ENCODE results near the gene MTG1.
"Not testable (repeated sequence)": the region's sequence is repeated elsewhere in the genome, so short reads cannot be mapped to it uniquely, and the experiment has no call there.

The MTG1 gene

DNA sequence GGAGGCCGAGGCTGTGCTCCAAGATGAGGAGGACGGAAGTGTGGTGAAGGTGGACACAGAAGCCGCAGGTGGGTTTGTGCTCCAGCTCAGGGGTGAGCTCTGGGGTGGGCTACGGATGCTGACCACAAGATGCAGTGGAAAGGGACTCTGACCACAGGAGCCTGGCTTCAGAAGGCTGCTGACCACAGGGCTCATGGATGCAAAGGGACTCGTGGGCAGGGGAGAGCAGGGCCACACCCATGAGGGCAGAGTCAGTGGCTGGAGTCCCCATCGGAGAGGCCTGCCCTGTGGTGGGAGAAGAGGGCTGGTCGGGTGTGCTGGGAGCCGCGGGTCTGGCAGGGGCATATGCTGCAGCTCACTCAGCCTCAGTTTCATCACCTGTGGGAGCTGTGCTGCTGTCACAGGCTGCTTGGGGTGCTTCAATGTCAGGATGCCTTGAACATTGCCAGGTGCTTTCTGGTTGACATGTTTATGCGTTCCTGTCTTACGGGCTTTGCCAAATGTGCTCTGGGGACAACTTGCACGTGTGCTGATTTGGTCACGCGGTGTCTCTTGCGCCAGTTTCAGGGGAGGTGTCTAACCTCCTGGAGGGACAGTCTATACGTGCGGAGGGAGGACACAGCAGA is 73.4 kb downstream of the MTG1 start:
- no peak for DNase-seq

DNA sequence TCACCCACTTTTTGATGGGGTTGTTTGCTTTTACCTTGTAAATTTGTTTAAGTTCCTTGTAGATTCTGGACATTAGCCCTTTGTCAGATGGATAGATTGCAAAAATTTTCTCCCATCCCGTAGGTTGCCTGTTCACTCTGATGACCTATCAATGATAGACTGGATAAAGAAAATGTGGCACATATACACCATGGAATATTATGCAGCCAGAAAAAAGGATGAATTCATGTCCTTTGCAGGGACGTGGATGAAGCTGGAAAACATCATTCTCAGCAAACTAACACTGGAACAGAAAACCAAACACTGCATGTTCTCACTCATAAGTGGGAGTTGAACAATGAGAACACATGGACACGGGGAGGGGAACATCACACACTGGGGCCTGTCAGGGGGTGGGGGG is 75.2 kb downstream of the MTG1 start:
- not testable (repeated sequence) for DNase-seq

DNA sequence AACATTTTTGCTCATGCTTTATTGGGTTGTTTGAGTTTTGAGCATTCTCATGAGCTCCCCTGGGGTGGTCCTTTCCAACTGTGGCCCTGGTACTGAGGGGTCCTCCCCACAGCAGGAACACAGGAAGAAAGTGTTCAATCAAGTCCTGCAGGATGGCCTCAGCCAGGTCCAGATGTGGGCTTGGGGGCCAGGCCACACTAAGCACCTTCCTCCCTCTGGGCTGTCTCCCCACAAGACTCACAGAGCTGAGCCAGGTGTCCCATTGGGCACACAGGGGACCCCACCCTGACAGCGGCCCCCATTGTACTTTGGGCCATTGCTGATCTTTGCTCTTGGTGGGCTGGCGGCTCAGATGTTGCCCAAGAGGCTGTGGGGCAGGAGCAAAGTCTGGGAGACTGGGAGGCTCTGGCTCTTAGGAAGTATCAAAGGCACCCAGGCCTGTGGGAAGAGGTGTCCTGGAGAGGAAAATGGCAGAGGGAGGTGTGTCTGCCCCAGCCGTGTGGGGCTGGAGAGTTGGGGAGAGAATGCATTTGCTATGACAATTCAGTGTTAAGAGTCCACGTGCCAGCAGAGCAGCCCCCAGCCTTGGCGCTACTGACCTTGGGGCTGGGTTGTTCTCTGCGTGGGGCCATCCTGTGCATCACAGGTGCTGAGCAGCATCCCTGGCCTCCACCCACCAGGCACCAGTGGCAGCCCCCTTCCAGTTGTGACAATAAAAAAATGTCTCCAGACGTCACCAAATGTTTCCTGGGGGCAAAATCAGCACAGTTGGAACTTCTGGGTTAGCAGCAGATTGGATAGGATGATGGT is 77.5 kb downstream of the MTG1 start:
- no peak for DNase-seq
